Epidermal melanocyte (primary cell): Measurements from ENCODE around the gene TACC2.

Experiments used
- DNase-seq: peaks from one replicate; pipeline ENCODE4 v3.0.0; 2011; ENCODE audit warnings: low spot score; ENCODE audit not compliant: insufficient read length

TACC2 gene

GRCh38 chr10:122164815-122165483 is 176.0 kb downstream of the TACC2 start:
- no peak for DNase-seq

GRCh38 chr10:122165484-122166276 is 176.7 kb downstream of the TACC2 start:
- DNase-seq = no peak

GRCh38 chr10:122168101-122168500 is 179.1 kb downstream of the TACC2 start:
- DNase-seq = no peak

- no peak for DNase-seq
Observed at GRCh38 chr10:122168598-122169394, 179.8 kb downstream of the TACC2 start.

- DNase-seq = no peak
Observed at GRCh38 chr10:122170802-122171201, 181.8 kb downstream of the TACC2 start.

GRCh38 chr10:122171302-122172075 is 182.5 kb downstream of the TACC2 start:
- DNase-seq = no peak

DNA sequence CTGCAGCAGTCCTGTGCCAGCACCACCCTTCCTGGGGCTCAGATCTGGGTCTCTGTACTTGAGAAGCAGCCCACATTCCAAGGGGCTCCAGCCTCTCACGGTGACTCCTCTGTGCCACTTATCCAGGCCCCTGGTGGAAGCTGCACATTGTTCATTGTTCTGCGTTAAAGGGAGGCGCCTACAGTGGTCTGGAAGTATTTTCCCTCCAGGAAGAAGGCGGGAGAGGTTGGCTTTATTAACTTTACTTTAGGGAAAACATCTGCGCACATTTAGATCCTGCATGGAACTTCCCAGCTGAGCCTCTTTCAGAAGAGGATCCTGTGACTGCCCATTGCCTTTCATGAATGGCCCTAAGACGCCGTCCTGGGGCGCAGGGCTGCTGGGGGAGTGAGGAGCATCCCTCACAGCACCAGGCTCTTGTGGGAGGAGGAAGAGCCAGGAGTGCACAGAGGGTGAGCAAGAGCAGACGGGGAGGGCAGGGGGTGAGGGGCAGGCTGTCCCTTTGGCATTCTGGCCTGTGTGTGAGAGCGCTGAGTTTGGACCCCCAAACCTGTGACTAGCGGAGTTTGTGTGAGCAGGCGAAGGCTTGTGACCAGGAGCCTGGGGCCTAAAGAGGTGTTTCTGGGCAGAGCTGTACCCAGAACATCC is 183.5 kb downstream of the TACC2 start:
- no peak for DNase-seq

DNA sequence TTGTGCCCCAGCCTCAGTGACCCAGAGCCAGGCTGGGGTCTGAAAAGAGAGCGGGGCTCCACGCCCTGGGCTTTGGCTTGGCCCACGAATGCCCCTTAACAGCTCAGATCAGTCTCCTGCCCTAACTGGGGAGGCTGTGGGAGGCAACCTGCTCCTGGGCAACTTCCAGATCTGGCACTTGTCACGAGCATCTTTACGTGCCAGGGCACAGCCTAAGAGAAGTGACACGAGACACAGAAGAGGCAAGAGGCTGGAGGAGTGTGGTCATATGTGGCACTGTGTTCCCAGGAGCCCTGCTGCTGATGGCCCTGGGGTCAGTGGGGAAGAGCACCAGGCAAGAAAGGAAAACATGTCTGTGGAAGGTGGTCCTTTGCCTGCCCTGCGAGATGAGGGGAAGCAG is 184.4 kb downstream of the TACC2 start:
- DNase-seq = no peak

DNA sequence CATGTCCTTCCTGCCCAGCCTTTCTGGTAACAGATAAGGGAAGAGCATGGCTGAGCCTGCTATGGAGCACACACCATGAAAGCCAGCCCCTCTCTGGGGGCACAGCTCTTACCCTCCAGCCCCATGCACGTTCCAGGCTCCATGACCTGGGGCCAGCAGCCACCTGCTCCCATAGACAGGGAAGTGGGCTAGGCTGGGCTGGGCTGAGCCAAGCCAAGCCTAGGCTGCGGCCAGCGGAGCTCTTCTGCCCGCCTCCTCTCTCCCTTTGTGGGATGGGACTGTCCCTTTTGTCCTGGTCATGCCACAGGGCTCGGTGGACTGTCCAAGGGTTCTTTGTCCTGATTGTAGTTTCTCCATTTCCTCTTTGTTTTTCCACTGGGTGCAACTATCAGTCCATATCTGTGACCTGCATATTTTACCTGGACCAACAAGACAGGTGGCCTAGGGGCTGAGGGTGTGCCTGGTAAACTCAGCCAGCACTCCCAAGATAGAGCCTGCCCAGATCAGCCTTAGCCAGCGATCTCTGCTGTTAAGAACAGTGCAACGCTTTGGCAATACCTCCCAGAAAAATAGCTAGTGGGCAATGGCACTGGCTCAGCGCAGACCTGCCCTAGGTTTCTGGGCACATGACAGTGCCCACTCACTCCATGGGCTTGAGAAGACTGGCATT is 184.9 kb downstream of the TACC2 start:
- no peak for DNase-seq

- DNase-seq = no peak
Observed at GRCh38 chr10:122176232-122177213, 187.6 kb downstream of the TACC2 start.

DNA sequence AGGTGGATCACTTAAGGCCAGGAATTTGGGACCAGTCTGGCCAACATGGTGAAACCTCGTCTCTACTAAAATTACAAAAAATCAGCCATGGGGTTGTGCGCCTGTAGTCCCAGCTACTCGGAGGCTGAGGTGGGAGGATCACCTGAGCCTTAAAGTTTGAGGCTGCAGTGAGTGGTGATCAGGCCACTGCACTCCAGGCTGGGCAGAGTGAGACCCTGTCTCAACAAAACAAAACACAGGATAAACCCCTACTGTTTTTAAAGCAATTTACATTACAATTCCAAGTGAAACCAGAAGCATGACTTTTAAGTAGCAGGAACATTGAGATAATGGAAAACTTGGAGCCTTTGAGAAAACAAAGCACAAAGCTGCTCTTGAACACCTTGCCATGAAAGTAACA is 189.7 kb downstream of the TACC2 start:
- no peak for DNase-seq

- DNase-seq = no peak
Observed at GRCh38 chr10:122181041-122181732, 192.2 kb downstream of the TACC2 start.

DNA sequence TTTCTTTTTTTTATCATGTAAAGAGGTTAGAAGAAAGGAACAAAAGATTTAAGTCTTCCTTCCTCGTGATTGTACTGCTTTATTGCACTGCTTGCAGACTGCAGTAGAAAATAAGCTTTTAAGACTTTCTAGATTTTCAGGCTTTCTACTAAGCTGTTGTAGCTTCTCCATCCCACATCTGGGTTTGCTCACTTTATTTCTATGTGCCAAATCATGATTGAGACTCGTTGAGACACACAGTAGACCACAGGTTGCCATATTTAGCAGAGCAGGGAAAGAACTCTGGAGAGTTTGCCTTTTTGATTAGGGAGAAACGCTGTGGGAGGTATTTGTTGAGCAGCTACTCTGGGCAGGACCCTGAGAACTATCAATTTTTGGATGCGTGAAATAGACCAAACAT is 192.9 kb downstream of the TACC2 start:
- DNase-seq = no peak

- no peak for DNase-seq
Observed at GRCh38 chr10:122182308-122182707, 193.3 kb downstream of the TACC2 start.

- DNase-seq = no peak
Observed at GRCh38 chr10:122184254-122184653, 195.3 kb downstream of the TACC2 start.

DNA sequence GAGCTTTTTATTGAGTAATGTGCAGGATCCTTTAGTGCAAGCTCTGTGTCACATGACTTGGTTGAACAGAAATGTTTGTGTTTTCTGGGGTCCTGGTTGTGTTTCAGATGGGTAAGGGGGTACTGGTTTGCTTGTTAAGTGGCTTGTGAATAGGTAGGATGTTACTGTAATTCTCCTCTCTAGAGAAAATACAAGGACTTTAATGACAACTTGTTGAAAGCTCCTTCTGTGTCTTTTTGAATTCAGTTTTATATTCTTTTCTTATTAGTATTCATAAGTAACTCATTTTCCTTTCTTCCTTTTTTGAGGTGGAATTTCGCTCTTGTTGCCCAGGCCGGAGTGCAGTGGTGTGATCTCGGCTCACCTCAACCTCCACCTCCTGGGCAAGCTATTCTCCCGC is 196.7 kb downstream of the TACC2 start:
- no peak for DNase-seq

- DNase-seq = no peak
Observed at GRCh38 chr10:122186816-122187810, 198.2 kb downstream of the TACC2 start.
